HEK293 (cell line): ENCODE measurements around the gene COL19A1.
"Not testable (repeated sequence)": the region's sequence is repeated elsewhere in the genome, so short reads cannot be mapped to it uniquely, and the experiment has no call there.

ENCODE experiments used
- CTCF ChIA-PET: fragments of 350-600 bp; formaldehyde crosslinking; extraction: SDS; loops from one replicate; lab custom pipeline; 2021; ENCODE audit warnings: antibody characterized with exemption; lab: Yijun Ruan, JAX
- POLR2A ChIA-PET: fragments of 300-600 bp; formaldehyde crosslinking; extraction: SDS; loops from one replicate; lab custom pipeline; 2020; ENCODE audit warnings: antibody characterized with exemption, inconsistent platforms; lab: Yijun Ruan, JAX
- H3K27ac ChIP-seq: fragments of 200-500 bp; sonication (Bioruptor generic); 2 replicates; pipeline ENCODE4 v1.5.1; 2014; ENCODE audit warnings: low read depth, low read length, control low read depth, inconsistent platforms; ENCODE audit errors: extremely low read depth
- H3K36me3 ChIP-seq, 2 experiments: fragments of 200-500 bp in 1 of 2; sonication (Bioruptor generic) in 1 of 2; 1 replicate in 1 of 2; 2 replicates in 1 of 2; pipeline ENCODE4 v1.5.1; 2014 to 2017; ENCODE audit warnings: inconsistent platforms in 2 of 2, low read length in 2 of 2; ENCODE audit not compliant: control insufficient read depth in 2 of 2, insufficient read depth in 1 of 2
- H3K4me1 ChIP-seq: fragments of 200-500 bp; sonication (Bioruptor generic); 2 replicates; pipeline ENCODE4 v1.5.1; 2014; ENCODE audit warnings: mild to moderate bottlenecking, low read length, inconsistent platforms; ENCODE audit not compliant: control insufficient read depth, insufficient read depth
- H3K4me3 ChIP-seq: 2 replicates; pipeline ENCODE4 v1.5.1; 2011; ENCODE audit warnings: low read depth, mild to moderate bottlenecking, control low read depth, low read length, moderate library complexity
- H3K9me3 ChIP-seq: fragments of 200-500 bp; sonication (Bioruptor generic); 2 replicates; pipeline ENCODE4 v1.5.1; 2014; ENCODE audit warnings: low read depth, low read length, inconsistent platforms; ENCODE audit not compliant: control insufficient read depth, insufficient read depth
- EGR2 ChIP-seq: fragments of 450-650 bp; formaldehyde crosslinking; IDR thresholded peaks from 2 replicates; pipeline ENCODE4 v1.5.1; 2016; ENCODE audit warnings: low read depth, missing biosample characterization, missing genetic modification characterization
- FEZF1 ChIP-seq: fragments of 450-650 bp; formaldehyde crosslinking; IDR thresholded peaks from 2 replicates; pipeline ENCODE4 v1.5.1; 2016; ENCODE audit warnings: missing biosample characterization, missing genetic modification characterization
- KLF8 ChIP-seq: fragments of 450-650 bp; formaldehyde crosslinking; IDR thresholded peaks from 2 replicates; pipeline ENCODE4 v1.5.1; 2016; ENCODE audit warnings: missing biosample characterization, missing genetic modification characterization
- OSR2 ChIP-seq: fragments of 450-650 bp; formaldehyde crosslinking; IDR thresholded peaks from 2 replicates; pipeline ENCODE4 v1.5.1; 2016; ENCODE audit warnings: missing biosample characterization, missing genetic modification characterization
- PRDM4 ChIP-seq: fragments of 450-650 bp; formaldehyde crosslinking; IDR thresholded peaks from 2 replicates; pipeline ENCODE4 v1.5.1; 2017; ENCODE audit warnings: missing biosample characterization, missing genetic modification characterization
- ZNF146 ChIP-seq: fragments of 450-650 bp; formaldehyde crosslinking; IDR thresholded peaks from 2 replicates; pipeline ENCODE4 v1.5.1; 2016; ENCODE audit warnings: missing biosample characterization, missing genetic modification characterization
- ZNF26 ChIP-seq: fragments of 450-650 bp; formaldehyde crosslinking; IDR thresholded peaks from 2 replicates; pipeline ENCODE4 v1.5.1; 2016; ENCODE audit warnings: missing biosample characterization, missing genetic modification characterization
- ZNF398 ChIP-seq: fragments of 450-650 bp; formaldehyde crosslinking; IDR thresholded peaks from 2 replicates; pipeline ENCODE4 v1.5.1; 2017; ENCODE audit warnings: missing biosample characterization, missing genetic modification characterization
- ZNF416 ChIP-seq: fragments of 450-650 bp; formaldehyde crosslinking; IDR thresholded peaks from 2 replicates; pipeline ENCODE4 v1.5.1; 2016; ENCODE audit warnings: missing biosample characterization, missing genetic modification characterization
- TF ChIP-seq, protein P1 (sequence below): fragments of 450-650 bp; formaldehyde crosslinking; IDR thresholded peaks from 2 replicates; pipeline ENCODE4 v1.5.1; 2017; ENCODE audit warnings: missing biosample characterization, missing genetic modification characterization

Gene COL19A1

DNA sequence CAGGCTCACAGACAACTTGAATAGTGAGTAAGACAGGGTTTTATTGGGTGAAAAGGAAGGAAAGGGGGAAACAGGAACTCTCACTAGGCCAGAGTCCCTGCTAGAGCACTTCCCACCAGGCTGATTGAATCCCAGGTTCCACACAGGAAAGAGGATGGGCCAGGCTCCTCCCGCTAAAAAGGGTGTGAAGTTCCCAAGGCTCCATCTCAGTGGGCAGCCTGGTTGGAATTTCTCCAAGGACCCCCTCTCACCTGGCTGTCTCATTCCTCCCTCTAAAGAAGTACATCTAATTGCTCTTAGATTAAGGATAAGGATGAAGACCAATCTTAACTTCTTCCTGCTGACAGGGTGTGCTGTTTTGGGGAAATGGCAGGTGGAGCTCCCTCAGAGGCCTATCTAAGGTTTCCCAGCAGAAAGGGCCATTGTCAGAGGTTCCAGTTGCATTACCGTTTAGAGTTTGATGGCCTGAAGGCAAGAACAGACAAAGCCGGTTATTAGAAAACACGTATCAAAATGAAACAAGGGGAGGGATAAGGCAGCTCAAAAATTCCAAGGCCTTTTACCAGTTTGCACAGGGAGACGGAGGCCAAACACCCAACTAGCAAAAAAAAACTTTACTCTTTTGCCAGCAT, 21.5 kb downstream of the COL19A1 start (continued):
- TF ChIP-seq, protein P1, sequence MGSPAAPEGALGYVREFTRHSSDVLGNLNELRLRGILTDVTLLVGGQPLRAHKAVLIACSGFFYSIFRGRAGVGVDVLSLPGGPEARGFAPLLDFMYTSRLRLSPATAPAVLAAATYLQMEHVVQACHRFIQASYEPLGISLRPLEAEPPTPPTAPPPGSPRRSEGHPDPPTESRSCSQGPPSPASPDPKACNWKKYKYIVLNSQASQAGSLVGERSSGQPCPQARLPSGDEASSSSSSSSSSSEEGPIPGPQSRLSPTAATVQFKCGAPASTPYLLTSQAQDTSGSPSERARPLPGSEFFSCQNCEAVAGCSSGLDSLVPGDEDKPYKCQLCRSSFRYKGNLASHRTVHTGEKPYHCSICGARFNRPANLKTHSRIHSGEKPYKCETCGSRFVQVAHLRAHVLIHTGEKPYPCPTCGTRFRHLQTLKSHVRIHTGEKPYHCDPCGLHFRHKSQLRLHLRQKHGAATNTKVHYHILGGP (tag by site-specific recombination), result no peak
- TF ChIP-seq ZNF398 (tag by site-specific recombination), result no peak

- peaks cover 3% of the 10 kb centered on the region; the same call in 1 of the 2 replicates for H3K4me1 ChIP-seq
- H3K27ac ChIP-seq, result no peak overlapping the region
- no peak for TF ChIP-seq ZNF146 (tag by site-specific recombination)
- TF ChIP-seq OSR2, result no peak
- no peak for TF ChIP-seq EGR2
- TF ChIP-seq FEZF1 (tag by site-specific recombination), result no peak
- no peak for TF ChIP-seq PRDM4
- no peak for TF ChIP-seq ZNF26 (tag by site-specific recombination)
- no peak for TF ChIP-seq KLF8 (tag by site-specific recombination)
- TF ChIP-seq ZNF416 (tag by site-specific recombination), result no peak
- H3K9me3 ChIP-seq, result no peaks in the 10 kb centered on the region
- H3K4me3 ChIP-seq, result no peak overlapping the region
- H3K36me3 ChIP-seq, result no peaks in the 10 kb centered on the region
- ChIA-PET CTCF (interaction anchor here (0.8 to 1.4 kb wide), 4 partner anchors 13 to 278 kb away, joined by 3 to 4 read pairs (median 4); no protein-coding TSS in a partner anchor), POLR2A (no interaction called here)
Observed at GRCh38 chr6:69888482-69889233, 22.3 kb downstream of the COL19A1 start.

DNA sequence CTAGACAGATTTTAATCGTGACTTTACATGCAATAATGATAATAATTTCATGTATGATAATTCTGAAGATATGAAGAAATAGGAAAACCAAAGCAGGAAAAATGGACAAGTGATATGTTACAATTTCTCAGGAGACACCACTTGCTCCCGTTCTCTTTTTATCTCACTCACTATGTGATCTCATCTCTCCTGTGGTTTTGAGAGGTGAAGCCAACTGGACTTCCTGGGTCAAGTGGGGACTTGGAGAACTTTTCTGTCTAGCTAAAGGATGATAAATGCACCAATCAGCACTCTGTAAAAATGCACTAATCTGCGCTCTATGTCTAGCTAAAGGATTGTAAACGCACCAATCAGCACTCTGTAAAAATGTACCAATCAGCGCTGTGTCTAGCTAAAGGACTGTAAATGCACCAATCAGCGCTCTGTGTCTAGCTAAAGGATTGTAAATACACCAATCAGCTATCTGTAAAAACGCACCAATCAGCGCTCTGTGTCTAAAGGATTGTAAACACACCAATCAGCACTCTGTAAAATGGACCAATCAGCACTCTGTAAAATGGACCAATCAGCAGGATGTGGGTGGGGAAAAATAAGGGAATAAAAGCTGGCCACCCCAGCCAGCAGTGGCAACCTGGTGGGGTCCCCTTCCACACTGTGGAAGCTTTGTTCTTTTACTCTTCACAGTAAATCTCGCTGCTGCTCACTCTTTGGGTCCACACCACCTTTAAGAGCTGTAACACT, 23.0 kb downstream of the COL19A1 start:
- H3K27ac ChIP-seq, H3K4me3 ChIP-seq, POLR2A ChIA-PET, H3K4me1 ChIP-seq, H3K9me3 ChIP-seq, H3K36me3 ChIP-seq: not testable (repeated sequence)
- CTCF ChIA-PET, result interaction anchor here (0.8 to 1.3 kb wide), 3 partner anchors 13 to 277 kb away, joined by 3 to 4 read pairs (median 4); no protein-coding TSS in a partner anchor

- CTCF ChIA-PET, result interaction anchor here (0.8 to 1.5 kb wide), 4 partner anchors 16 to 25 kb away, joined by 3 to 4 read pairs (median 4); no protein-coding TSS in a partner anchor
- H3K27ac ChIP-seq, H3K4me1 ChIP-seq, H3K9me3 ChIP-seq, H3K4me3 ChIP-seq, POLR2A ChIA-PET, H3K36me3 ChIP-seq: not testable (repeated sequence)
Observed at GRCh38 chr6:69892561-69892960, 26.2 kb downstream of the COL19A1 start.

DNA sequence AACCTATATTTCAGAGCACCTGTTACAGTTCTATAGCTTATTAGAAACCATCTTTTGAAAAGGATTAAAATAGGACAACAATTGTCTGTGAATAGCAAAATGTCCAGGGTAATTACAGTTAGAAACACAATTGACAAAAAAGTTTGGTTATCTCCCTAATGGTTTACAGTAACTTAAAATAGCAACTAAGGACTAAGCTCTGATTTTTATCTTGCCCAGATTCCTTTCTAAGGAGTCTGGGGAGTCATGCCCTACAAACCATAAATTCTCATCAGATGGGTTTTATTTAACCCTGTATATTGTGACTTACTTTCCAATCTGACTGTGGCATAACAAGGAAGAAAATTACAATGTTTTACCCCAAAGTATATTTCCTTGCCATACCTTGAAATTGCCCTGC, 26.9 kb downstream of the COL19A1 start:
- POLR2A ChIA-PET, H3K27ac ChIP-seq: not testable (repeated sequence)
- CTCF ChIA-PET, result interaction anchor here (0.8 to 1.5 kb wide), 4 partner anchors 17 to 25 kb away, joined by 3 to 4 read pairs (median 4); no protein-coding TSS in a partner anchor

More for the DNA sequence above, 26.9 kb downstream of the COL19A1 start:
- not testable (repeated sequence) for H3K4me3 ChIP-seq, H3K9me3 ChIP-seq, H3K36me3 ChIP-seq, H3K4me1 ChIP-seq
